H1 (cell line): ENCODE results near the gene TBC1D24. TPM values are rescaled to one million over a fixed set of nuclear protein-coding genes. Genes with fewer than 3 reads are reported as not detected.

Source experiments
- EZH2 ChIP-seq: fragments of 200-600 bp; sonication (generic); IDR thresholded peaks from 2 replicates; pipeline ENCODE4 v1.7.1; 2012; ENCODE audit warnings: low read depth, mild to moderate bottlenecking, moderate library complexity, low read length, inconsistent platforms; ENCODE audit not compliant: severe bottlenecking
- JUND ChIP-seq: IDR thresholded peaks from 2 replicates; pipeline ENCODE4 v1.6.1; 2011; ENCODE audit warnings: mild to moderate bottlenecking, improper control_type of control experiment, low read length
- SP4 ChIP-seq: IDR thresholded peaks from 2 replicates; pipeline ENCODE4 v1.6.1; 2012; ENCODE audit warnings: low read length, inconsistent platforms
- TEAD4 ChIP-seq: IDR thresholded peaks from 2 replicates; pipeline ENCODE4 v1.6.1; 2012; ENCODE audit warnings: low read depth, low read length, inconsistent platforms, mixed read lengths
- polyA plus RNA-seq, 7 experiments: library from polyadenylated mRNA; depleted of rRNA in 3 of 7; stranded (reverse) in 5 of 7; unstranded in 2 of 7; fragments of >200 nt in 5 of 7; fragments of 200-250 nt in 2 of 7; gene quantifications; 1 replicate in 5 of 7; 2 replicates in 1 of 7; 4 replicates in 1 of 7; pipeline versions ENCODE4 v1.2.1 to v1.2.3, GENCODE V29; 2011 to 2013; ENCODE audit warnings: missing spikeins in 2 of 7, mixed read lengths in 2 of 7
- total RNA-seq: library from RNA; stranded (reverse); fragmentation: NEBNext Ultra II Directional; extraction: Animal tissue kit (Norgen Biotek cat#: 25700); gene quantifications from 2 replicates; pipeline ENCODE4 v1.2.1, GENCODE V29; 2021

TBC1D24 gene
- total and polyA plus RNA-seq, 2 of the 8 experiments (the other 6 are each of a cell fraction or from before 2014, with no cell fraction given): 8.7 to 21.5 TPM

DNA sequence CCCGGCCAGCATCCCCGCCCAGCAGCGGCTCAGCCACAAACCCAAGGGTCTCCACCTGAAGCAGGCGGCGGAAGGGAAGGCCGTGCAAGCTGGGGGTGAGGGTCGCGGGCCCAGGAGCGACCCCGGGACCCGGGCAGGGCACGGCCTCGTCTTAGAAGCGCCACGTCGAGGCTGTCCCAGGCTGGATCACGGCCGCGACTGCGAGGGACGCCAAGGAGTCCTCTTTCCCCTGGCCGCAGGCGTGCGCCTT lies 46.2 kb upstream of the TBC1D24 start (continued):
- no peak for TF ChIP-seq TEAD4
- TF ChIP-seq JUND: no peak
- TF ChIP-seq EZH2: peak; percentile 2
- TF ChIP-seq SP4: no peak
